DMS53 treated with DMSO at 0.1 percent for 48 hours (cell line): ENCODE data around the gene TGFA.

ENCODE experiments used
- DNase-seq: peaks from one replicate; lab custom pipeline; 2025; ENCODE audit not compliant: unreplicated experiment; lab: John Stamatoyannopoulos, UW

The TGFA gene

GRCh38 chr2:70425682-70426301, 127.8 kb downstream of the TGFA start:
- DNase-seq, result peak; percentile 13

- no peak for DNase-seq
Measured at GRCh38 chr2:70420740-70421139, 132.9 kb downstream of the TGFA start.

GRCh38 chr2:70420143-70420542, 133.5 kb downstream of the TGFA start:
- DNase-seq, result no peak

GRCh38 chr2:70418514-70418913, 135.1 kb downstream of the TGFA start:
- no peak for DNase-seq

GRCh38 chr2:70417011-70417410, 136.6 kb downstream of the TGFA start:
- DNase-seq, result no peak

GRCh38 chr2:70412294-70413070, 141.1 kb downstream of the TGFA start:
- DNase-seq, result no peak

- no peak for DNase-seq
Measured at GRCh38 chr2:70411483-70412125, 142.0 kb downstream of the TGFA start.

GRCh38 chr2:70403267-70404053, 150.2 kb downstream of the TGFA start:
- peak; percentile 53 for DNase-seq

- no peak for DNase-seq
Measured at GRCh38 chr2:70400539-70400938, 153.1 kb downstream of the TGFA start.

GRCh38 chr2:70399046-70399445, 154.6 kb downstream of the TGFA start:
- no peak for DNase-seq
